Esophagus muscularis mucosa (tissue), 4 donors: ENCODE results near the gene HAUS7.

ENCODE experiments used
- EP300 ChIP-seq: sonication (generic); formaldehyde crosslinking; IDR thresholded peaks from one replicate; pipeline ENCODE4 v1.6.1; 2017; ENCODE audit warnings: antibody characterized with exemption
- POLR2A ChIP-seq: fragments of 450-650 bp; IDR thresholded peaks from one replicate; pipeline ENCODE4 v1.6.1; 2017; ENCODE audit warnings: antibody characterized with exemption, moderate library complexity, mild to moderate bottlenecking, low read depth
- POLR2AphosphoS5 ChIP-seq, 2 donors: sonication (generic); formaldehyde crosslinking; IDR thresholded peaks; one replicate each; pipeline ENCODE4 v1.6.1; 2017; ENCODE audit warnings: antibody characterized with exemption in 2 of 2
- TF ChIP-seq, protein P1 (sequence below), 3 experiments: fragments of 200-600 bp in 2 of 3; fragments of 450-650 bp in 1 of 3; sonication (generic) in 2 of 3; IDR thresholded peaks; one replicate each; pipeline ENCODE4 v1.5.1; 2017 to 2019; ENCODE audit warnings: antibody characterized with exemption in 3 of 3, mild to moderate bottlenecking in 2 of 3, moderate library complexity in 1 of 3

DNA sequence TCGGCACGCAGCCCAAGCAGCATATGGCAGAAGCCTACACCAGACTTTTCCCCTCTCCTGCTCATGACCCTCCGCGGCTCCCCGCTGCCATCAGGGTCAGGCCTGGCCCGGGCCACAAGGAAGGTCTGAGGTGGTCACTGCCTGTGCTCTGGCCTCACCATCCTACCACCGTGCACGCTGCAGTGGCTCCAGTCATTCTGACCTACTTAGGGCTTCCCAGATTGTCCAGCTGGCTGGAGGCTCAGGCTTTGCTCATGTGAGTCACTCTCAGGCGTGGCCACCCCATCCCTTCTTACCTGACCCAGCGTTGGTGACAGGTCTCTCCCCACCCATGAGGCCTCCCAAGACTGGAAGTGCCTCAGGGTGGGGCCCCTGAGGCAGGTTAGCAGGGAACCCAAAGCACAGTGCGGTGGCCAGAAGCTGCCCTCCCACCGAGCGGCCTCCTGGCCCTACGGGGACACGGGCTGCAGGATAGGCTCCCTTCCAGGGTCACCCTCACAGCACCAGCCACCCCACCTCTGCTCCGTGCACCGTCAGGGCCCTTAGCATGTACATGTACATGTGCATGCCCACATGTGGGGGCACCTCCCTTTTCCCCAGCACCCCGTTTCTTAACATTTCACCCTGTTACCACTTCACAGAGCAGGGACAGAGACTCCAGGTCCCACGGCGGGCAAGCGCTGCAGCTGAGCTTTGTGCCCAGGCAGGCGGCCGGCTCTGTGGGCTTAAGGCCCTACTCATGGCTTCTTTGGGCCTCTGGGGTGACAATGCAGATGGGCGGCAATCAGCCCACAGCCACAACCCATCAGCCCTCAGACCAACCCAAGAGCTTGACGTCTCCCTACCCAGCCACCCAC, 26.7 kb downstream of the HAUS7 start:
- TF ChIP-seq, protein P1, sequence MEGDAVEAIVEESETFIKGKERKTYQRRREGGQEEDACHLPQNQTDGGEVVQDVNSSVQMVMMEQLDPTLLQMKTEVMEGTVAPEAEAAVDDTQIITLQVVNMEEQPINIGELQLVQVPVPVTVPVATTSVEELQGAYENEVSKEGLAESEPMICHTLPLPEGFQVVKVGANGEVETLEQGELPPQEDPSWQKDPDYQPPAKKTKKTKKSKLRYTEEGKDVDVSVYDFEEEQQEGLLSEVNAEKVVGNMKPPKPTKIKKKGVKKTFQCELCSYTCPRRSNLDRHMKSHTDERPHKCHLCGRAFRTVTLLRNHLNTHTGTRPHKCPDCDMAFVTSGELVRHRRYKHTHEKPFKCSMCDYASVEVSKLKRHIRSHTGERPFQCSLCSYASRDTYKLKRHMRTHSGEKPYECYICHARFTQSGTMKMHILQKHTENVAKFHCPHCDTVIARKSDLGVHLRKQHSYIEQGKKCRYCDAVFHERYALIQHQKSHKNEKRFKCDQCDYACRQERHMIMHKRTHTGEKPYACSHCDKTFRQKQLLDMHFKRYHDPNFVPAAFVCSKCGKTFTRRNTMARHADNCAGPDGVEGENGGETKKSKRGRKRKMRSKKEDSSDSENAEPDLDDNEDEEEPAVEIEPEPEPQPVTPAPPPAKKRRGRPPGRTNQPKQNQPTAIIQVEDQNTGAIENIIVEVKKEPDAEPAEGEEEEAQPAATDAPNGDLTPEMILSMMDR (IDR thresholded peaks at IDR 0.05): no peak
- TF ChIP-seq POLR2A (no peak), EP300 (no peak), POLR2AphosphoS5 (IDR thresholded peaks at IDR 0.05) (no peak)
